ENCODE measurements around the gene CABYR.

The CABYR gene

DNA sequence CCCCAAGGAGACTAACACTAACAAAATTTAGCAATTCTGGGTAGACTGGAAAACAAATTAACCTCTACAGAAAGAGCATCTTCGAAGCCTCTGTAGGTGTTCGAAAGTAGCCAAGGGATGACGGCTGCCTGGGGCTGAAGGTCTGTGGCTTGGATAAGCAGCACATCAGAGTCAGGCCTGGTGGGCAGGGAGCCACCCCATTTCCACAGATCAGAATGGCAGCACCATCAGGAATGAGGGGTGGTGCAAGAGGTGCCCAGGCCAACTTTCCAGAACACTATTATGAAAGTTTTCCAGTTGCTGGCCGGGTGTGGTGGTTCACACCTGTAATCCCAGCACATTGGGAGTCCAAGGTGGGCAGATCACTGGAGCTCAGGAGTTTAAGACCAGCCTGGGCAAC, 57.9 kb downstream of the CABYR start:
- no peaks in the 10 kb centered on the region for H3K9me3 ChIP-seq (ENCODE audit: severe bottlenecking)
- H3K27ac ChIP-seq = no peak overlapping the region
- no peaks in the 10 kb centered on the region for H3K27me3 ChIP-seq (ENCODE audit: insufficient read depth, low read depth, severe bottlenecking)
- H3K36me3 ChIP-seq = no peaks in the 10 kb centered on the region
- TF ChIP-seq, protein P1, sequence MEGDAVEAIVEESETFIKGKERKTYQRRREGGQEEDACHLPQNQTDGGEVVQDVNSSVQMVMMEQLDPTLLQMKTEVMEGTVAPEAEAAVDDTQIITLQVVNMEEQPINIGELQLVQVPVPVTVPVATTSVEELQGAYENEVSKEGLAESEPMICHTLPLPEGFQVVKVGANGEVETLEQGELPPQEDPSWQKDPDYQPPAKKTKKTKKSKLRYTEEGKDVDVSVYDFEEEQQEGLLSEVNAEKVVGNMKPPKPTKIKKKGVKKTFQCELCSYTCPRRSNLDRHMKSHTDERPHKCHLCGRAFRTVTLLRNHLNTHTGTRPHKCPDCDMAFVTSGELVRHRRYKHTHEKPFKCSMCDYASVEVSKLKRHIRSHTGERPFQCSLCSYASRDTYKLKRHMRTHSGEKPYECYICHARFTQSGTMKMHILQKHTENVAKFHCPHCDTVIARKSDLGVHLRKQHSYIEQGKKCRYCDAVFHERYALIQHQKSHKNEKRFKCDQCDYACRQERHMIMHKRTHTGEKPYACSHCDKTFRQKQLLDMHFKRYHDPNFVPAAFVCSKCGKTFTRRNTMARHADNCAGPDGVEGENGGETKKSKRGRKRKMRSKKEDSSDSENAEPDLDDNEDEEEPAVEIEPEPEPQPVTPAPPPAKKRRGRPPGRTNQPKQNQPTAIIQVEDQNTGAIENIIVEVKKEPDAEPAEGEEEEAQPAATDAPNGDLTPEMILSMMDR (IDR thresholded peaks at IDR 0.05; ENCODE audit: low read depth, low read length) = no peak
- no peak overlapping the region for H3K4me3 ChIP-seq (ENCODE audit: low read depth, low read length)
- DNase-seq = no peak

DNA sequence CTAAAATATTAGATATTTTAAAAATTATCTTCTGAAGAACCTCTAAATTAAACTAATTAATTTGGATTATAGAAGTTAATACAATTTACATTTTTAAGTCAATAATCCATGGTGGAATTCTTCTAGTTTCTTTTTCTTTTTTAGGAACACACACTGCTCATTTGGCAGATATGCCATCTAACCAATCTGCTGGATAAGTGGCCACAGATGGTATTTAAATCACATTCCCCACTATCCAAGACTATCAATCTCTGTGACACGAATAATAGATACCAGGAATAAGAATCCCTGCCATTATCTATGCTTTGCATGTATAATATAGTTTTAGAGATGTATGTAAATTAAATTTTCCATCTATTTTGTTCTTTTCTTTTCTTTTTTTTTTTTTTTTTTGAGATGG, 58.5 kb downstream of the CABYR start:
- DNase-seq = no peak
- Histone ChIP-seq H3K4me3 (ENCODE audit: low read depth, low read length) (no peak overlapping the region), H3K27me3 (ENCODE audit: insufficient read depth, low read depth, severe bottlenecking) (no peaks in the 10 kb centered on the region), H3K27ac (no peak overlapping the region), H3K9me3 (ENCODE audit: severe bottlenecking) (no peaks in the 10 kb centered on the region), H3K36me3 (no peaks in the 10 kb centered on the region)
- TF ChIP-seq, protein P1 (IDR thresholded peaks at IDR 0.05; ENCODE audit: low read depth, low read length) = no peak

DNA sequence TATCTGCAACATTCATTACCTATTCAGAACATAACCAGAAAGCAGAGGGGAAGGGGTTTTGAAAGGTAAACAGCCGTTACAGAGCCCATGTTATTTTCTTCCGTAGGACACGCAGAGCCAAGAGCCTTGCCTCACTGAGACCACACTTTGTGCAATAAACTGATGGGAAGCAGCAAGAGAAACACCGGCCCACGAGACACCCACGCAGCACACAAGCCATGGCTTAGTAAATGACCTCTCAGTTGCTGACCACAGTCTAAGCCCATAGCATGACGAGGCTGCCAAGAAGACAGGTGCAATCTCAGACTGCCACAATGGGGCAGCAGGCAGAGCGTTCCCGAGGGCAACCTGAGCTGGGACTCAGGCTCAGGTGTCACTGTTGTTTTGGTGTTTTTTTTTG, 59.6 kb downstream of the CABYR start:
- TF ChIP-seq, protein P1 (IDR thresholded peaks at IDR 0.05; ENCODE audit: low read depth, low read length) = no peak
- no peaks in the 10 kb centered on the region for H3K27me3 ChIP-seq (ENCODE audit: insufficient read depth, low read depth, severe bottlenecking)
- no peak for DNase-seq
- no peaks in the 10 kb centered on the region for H3K9me3 ChIP-seq (ENCODE audit: severe bottlenecking)
- no peaks in the 10 kb centered on the region for H3K36me3 ChIP-seq
- H3K4me3 ChIP-seq (ENCODE audit: low read depth, low read length) = no peak overlapping the region
- H3K27ac ChIP-seq = no peak overlapping the region

DNA sequence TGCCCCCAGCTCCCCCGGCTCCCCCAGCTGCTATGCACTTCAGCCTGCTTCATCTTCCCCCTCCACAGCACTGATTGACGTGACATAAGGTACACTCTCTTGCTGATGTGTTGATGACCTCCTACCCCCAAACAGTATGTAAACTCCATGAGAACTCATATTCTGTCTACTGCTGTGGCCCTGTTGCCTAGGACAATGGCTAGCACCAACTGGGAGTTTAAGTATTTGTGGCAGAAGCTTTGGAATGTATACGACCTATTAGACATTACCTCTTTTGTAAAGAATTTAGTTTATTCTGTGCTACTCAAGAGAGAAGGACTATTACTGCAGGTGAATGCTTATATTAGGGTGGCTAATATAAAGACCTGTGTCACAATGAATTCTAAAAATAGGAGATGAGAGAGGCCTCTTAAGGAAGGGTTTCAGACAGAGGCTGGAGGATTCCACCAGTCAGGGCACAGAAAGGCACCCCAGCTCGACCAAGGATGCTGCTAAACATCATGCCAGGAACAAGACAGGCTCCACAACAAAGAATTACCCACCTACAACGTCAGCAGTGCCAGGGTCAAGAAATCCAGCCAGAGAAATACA, 60.6 kb downstream of the CABYR start:
- H3K36me3 ChIP-seq = no peaks in the 10 kb centered on the region
- TF ChIP-seq, protein P1 (IDR thresholded peaks at IDR 0.05; ENCODE audit: low read depth, low read length) = no peak
- H3K27me3 ChIP-seq (ENCODE audit: insufficient read depth, low read depth, severe bottlenecking) = no peaks in the 10 kb centered on the region
- H3K9me3 ChIP-seq (ENCODE audit: severe bottlenecking) = no peaks in the 10 kb centered on the region
- DNase-seq = no peak
- H3K4me3 ChIP-seq (ENCODE audit: low read depth, low read length) = no peak overlapping the region
- H3K27ac ChIP-seq = no peak overlapping the region

DNA sequence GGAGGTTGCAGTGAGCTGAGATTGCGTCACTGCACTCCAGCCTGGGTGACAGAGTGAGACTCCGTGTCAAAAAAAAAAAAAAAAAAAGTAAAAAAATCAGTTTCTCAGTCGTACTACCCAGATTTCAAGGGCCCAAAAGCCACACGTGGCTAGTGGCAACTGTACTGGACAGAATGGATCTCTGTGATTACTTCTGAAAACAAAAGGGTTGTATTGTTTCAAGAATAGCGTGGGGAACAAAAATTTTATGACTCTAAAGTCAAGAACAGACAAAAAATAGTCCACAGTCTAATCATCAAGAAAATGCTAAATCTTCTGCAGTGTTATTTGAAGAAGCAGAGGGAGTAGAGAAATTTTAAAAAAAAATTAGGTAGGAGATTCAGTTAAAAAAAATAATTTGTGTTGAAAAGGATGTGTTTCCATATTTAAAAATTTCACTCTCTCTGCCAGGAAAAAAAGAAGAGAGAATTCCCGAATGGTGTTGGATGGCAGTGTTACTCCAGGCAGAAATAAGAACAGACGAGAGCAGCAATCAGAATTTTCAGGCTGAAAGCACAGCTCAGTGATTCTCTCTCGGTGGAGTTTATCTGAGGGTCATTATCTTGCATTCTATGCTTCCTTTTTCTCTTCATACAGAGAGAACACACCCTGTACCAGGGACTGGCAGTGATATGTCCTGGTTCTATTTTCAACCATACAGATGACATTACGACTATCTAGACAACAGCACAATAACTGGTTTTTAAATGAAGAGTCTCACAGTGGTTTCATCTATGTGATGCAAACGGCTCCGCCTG, 61.8 kb downstream of the CABYR start:
- Histone ChIP-seq H3K4me3 (ENCODE audit: low read depth, low read length) (no peak overlapping the region), H3K36me3 (no peaks in the 10 kb centered on the region), H3K27ac (no peak overlapping the region), H3K9me3 (ENCODE audit: severe bottlenecking) (no peaks in the 10 kb centered on the region), H3K27me3 (ENCODE audit: insufficient read depth, low read depth, severe bottlenecking) (no peaks in the 10 kb centered on the region)
- no peak for DNase-seq
- TF ChIP-seq, protein P1 (IDR thresholded peaks at IDR 0.05; ENCODE audit: low read depth, low read length) = no peak

Measured in WERI-Rb-1 (cell line).